HPDE6-E6E7 (cell line): ENCODE measurements around the gene GMCL2.
"Not testable (repeated sequence)": the region's sequence is repeated elsewhere in the genome, so short reads cannot be mapped to it uniquely, and the experiment has no call there.

Source experiments
- DNase-seq: peaks from one replicate; pipeline ENCODE4 v3.0.0; 2011; ENCODE audit warnings: missing footprints; ENCODE audit errors: extremely low spot score

The GMCL2 gene, protein sequence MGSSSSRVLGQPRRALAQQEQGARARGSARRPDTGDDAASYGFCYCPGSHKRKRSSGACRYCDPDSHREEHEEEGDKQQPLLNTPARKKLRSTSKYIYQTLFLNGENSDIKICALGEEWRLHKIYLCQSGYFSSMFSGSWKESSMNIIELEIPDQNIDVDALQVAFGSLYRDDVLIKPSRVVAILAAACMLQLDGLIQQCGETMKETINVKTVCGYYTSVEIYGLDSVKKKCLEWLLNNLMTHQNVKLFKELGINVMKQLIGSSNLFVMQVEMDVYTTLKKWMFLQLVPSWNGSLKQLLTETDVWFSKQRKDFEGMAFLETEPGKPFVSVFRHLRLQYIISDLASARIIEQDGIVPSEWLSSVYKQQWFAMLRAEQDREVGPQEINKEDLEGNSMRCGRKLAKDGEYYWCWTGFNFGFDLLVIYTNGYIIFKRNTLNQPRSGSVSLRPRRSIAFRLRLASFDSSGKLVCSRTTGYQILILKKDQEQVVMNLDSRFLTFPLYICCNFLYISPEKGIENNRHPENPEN

DNA sequence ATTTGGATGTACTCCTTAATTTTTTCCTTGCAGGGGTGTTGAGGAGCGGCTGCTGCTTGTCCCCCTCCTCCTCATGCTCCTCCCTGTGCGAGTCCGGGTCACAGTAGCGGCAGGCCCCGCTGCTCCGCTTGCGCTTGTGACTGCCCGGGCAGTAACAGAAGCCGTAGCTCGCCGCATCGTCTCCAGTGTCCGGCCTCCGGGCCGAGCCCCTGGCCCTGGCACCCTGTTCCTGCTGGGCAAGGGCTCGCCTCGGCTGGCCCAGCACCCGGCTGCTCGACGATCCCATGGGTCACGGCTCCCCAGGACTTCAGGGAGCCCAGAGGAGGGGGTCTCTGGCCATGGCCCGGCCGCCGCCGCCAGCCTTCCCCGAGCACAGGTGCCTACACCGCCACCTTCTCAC is at the start of gene GMCL2:
Gene GMCL2, minus strand, starts transcription at position 358 of the 400 bp plus-strand sequence. Its CDS starts 72 bp downstream, at position 286.
- DNase-seq: no peak

DNA sequence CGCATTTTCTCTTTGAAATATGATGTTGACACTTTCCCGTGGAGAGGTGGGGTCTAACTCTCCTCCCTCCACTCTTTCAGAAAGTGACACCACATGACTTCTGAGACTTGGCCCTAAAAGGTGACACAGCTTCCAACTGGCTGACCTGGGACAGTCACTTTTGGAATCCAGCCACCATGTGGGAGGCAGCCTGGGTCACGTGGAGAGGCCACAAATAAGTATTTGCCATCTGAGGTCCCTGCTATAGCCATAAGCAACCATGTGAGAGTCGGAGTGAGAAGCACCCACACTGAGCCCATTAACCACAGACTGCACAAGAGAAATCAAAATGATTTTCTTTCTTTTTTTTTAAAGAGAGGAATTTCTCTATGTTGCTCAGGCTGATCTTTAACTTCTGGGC is 49.5 kb upstream of the GMCL2 start:
- no peak for DNase-seq

DNA sequence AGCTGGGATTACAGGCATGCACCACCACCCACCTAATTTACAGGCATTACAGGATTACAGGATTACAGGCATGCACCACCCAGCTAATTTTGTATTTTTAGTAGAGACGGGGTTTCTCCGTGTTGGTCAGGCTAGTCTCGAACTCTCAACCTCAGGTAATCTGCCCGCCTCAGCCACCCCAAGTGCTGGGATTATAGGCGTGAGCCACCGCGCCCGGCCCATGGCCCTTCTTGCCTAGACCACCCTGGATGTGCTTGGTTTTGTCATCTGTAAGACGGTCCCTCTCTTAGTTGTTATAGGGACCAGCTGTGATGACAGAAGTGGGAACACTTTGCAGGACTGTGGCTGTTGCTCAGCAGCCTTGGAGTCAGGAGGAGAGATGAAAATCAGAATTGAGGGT is 49.0 kb upstream of the GMCL2 start:
- DNase-seq: no peak

DNA sequence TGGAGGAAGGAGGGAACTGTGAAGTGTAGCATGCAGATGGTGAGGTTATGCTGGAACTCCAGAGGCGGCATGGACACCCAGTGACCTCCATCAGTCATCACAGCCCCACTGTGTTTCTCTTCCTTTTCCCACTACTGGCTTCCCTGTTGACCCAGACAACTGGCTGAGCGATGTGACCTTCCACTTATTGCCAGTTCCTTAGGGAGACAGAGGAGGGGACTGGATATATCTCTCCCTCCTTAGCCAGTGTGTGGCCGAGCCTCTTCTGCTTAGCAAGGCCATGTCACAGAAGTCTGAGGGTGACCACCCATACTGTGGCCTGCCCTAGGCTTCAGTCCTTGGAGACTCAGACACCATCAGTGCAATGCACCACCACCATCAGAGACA is 48.4 kb upstream of the GMCL2 start:
- DNase-seq: no peak

DNA sequence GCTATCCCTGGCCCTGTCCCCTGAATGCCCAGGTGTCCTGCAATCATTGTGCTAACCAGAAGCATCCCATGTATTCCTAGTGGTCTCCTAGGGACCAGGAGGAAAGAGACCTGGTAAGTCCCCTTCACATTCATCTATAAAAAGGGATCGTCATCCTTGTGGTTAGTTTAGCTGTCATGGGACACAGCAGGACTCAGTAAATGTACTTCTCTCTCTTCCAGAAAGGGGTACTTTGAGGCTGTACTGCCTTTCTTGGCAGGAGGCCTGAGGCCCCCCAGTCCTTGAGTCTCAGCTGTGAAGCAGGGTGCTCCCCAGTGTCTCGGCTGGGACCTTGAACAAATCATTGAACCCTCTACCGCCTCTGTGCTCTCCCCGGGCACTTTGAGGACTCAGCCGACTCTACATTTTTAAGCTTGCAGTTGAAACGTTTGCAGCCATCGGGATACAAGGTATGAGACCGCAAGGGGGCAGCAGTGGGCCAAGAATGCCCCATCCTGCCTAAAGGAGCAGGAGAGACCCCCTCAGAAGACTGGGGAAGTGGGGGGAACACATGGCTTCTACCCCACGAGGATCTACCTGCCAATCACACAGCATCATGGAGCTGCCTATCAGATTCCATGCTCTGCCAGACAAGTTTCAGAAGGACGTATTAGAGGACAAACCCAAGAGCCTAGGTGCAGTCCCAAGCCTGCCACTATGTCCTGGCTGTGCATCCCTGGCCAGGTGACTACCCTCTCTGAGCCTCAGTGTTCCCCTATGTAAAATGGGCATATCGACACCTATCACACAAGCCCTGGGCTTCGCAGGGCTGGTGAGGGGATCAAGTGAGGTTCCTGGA is 47.8 kb upstream of the GMCL2 start:
- peak; percentile 73 for DNase-seq

DNA sequence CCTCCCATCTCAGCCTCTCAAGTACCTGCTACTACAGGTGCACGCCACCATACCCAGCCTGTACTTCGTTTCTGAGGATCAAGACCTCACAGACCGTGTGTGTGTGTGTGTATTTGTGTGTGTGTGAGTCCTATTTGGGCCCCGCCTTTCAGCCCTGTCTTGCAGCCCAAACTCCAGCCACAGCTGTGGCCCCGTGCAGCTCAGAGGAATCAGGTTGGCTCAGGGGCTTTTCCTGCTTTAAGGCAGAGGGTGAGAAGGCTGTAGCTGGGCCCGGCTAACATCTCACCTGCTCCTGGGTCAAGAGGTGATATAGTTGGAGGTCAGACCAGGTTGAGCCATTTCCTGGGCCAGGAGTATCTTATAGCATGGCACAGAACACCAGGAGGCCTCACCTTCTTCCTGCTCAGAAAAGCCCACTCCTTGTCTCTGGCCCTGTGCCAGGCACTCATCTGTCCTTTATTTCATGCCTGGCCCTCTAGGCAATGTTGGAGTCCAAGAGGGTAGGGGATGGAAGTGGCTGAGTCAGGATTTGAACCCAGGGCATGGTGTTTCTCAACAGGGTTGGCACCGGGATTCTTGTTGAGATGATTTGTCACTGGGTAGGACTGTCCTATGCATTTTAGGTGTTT is 47.1 kb upstream of the GMCL2 start:
- no peak for DNase-seq

DNA sequence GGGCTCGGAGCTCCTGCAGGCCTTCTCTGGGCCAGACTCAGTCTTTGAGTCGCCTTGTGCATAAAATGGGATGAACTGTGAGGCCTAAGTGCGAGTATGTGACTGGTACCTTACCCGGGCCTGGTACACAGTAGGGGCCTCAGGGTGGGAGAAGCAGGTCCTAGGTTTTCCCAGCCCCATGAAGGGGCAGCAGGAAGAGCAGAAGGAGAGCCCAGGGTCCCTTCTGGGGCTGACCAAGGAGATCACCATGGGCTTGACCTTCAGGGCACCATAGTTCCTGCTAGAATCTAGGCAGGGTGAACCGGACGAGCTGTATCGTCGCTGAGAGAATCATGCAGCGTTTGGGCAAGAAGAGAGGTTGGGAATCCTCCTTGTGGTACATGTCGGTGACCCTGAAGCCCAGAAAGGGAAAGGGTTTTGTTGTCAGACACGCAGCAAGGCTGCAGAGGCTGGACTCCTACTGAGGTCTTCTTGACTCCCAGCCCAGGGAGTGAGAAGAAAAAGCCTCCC is 45.8 kb upstream of the GMCL2 start:
- DNase-seq: no peak

DNA sequence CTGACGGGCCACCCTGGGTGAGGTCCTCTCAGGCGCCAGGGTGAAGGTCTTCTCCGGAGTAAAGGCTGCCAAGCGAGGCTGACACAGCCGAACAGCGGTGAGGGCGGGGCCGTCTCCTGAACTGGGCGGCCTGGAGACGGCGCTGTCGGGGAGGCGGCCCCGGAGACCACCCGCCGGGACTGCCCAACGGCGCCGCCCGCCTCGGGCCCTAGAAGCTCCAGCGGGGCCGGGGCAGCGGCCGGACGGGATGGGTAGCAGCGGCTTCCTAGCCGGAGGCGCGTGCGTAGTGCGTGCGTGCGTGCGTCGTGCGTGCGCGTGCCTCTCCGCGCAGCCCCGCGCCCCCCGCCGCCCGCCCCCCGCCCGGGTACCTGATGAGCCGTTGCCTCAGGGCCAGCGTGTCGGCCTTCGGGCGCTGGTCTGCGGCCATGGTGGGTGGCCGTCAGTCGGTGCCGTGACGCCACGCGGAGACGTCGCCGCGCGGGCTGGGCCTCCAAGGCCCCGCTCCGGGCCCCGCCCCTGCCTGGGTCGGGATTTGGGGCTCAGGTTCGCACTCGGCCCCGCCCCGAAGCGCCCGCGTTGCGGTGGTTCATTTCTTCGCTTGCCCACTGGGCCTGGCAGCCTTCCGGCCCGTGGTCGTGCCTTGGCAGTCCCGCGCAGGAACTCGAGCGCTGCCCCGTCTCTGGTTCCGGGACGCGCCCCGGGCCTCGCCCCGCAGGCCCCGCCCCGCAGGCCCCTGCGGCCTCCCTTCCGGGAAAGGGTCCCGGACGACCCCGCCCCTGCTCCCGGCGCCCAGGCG is 45.2 kb upstream of the GMCL2 start, which contains the start of gene PHYKPL:
Gene PHYKPL, minus strand, starts transcription at position 679 of the 796 bp plus-strand sequence. Its CDS starts 252 bp downstream, at position 427.
- peak; percentile 62 for DNase-seq

DNA sequence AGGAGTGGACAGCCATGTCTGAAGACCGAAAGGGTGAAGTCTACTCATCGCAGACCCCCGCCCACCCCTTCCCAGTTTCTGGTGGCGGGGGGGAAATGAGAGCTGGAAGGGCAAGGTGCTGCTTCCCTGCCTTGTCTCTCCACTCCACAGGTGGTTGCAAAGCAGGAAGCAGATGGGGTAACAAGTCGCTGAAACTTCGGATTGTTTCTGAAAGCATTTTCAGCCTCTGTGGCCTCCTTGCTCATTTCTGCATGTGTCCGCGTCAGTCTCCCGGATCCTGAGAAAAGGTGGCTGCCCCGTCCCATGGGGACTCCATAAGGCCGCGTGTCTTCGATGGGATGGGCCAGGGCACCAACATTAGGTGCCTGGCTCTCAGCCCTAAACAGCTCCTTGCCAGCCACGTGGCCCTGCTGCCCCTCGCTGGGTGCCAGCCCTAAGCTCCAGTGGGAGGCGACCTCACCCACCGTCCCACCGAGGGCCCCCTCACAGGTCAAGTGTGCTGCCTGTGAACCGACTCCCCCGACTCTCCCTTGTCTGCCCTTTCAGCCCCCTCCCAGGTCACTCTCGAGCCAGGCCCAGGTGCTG is 44.5 kb upstream of the GMCL2 start:
- no peak for DNase-seq

DNA sequence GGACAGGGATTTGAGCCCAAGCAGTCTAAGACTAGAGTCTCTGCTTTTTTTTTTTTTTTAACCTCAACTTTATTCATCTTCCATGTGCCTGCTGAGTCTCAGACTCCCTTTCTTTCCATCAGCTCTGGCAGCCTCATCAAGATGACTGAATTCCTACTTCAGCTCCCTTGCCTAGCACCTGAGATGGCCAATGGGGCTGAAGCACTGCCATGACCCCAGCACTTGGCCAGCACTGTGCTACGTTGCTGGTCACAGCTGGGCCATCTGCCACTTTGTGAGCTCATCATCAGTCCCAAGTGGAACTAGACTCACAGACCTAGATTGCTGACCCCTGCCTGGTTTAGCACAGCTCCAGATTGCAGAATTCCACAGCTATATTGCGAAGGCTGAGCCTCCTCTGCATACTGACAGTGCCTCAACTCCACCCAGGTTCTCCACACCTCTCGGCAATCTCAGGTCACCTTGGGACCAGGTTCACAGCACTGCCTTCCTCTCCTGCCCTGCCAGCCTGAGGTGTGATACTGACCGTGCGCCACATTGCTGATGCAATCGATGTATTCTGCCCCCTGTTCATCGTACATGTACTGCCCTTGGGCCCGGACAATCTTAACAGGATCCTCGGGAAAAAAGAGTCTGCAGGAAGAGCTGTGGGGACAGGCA is 43.8 kb upstream of the GMCL2 start:
- no peak for DNase-seq

DNA sequence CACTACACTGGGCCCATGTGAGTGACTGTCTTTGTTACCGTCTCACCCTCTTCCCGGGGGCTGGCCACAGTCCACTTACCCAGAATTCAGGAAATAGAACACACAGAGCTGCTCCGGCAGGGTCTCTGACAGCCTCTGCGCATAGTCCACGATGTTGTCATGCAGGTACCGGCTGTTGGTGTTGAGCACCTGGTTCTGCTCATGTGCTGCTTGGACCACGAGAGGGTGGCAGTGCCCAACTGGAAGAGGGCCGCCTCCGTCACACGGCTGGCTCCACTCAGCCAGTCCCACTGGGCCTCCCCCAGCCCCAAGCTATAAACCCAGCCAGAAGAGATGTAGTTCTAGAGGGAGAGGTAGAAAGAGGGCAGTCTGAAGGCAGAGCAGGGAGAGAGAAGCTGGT is 42.7 kb upstream of the GMCL2 start:
- no peak for DNase-seq

DNA sequence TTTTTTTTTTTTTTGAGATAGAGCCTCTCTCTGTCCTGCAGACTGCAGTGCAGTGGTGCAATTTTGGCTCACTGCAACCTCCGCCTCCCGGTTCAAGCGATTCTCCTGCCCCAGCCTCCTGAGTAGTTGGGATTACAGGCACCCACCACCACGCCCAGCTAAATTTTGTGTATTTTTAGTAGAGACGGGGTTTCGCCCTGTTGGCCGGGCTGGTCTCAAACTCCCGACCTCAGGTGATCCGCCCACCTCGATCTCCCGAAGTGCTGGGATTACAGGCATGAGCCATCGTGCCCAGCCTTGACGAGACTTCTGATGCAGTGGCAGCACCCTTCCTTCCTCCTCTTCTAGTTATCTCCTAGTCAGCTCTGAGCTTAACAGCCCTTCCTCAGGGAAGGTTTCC is 41.9 kb upstream of the GMCL2 start:
- not testable (repeated sequence) for DNase-seq

DNA sequence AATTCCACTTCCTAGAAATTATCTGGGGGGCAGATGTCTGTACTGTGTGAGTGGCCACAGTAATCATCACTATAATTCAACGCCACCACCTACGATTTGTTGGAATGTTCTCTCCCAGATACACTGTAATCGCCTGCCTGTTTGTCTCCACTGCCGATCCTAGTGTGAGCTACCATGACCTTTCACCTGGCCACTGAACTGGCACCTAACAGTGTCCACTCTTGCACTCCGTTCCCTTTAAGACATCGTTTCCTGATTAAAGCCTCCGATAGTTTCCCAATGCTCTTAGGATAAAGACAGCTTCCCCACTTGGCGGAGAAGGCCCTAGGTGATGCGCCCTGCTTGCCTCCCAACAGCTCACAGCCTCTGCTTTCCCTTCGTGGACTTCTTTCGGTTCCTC is 41.4 kb upstream of the GMCL2 start:
- no peak for DNase-seq

DNA sequence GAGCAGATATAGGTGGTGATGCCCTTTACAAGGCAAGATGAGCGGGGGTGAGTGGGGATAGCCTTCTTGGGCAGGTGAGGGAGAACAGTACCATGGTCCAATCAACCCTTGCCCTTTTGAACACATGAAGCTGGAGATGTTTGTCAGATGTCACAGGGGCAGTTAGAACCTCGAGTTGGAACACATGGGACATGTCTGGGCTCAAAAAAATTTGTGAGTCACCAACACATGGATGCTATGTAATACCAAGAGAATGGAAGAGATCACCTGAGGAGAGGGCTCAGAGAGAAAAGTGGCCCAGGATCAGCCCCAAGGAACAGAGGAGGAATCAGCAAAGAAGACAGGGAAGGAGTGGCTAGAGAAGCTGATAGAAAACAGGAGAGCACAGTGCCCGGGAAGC is 40.8 kb upstream of the GMCL2 start:
- no peak for DNase-seq

DNA sequence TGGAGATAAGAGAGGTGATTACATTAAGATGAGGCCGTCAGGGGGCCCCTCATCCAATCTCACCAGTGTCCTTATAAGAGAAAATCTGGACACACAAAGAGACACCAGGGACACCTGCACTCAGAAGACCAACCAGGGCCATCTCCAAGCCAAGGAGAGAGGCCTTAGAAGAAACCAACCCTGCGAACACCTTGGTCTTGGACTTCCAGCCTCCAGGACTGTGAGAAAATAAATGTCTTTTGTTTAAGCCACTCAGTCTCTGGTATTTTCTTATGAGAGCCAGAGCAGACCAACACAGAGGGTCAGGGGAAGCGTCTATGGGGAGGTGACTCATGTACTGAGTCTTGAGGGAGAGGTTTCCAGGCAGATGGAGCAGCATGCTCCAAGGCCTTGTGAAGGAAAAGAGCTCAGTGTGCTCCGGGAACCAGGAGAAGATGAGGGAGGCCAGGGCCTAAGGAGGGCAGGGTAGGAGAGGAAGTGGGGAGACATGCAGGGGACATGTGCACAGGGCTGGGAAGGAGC is 40.0 kb upstream of the GMCL2 start:
- no peak for DNase-seq

DNA sequence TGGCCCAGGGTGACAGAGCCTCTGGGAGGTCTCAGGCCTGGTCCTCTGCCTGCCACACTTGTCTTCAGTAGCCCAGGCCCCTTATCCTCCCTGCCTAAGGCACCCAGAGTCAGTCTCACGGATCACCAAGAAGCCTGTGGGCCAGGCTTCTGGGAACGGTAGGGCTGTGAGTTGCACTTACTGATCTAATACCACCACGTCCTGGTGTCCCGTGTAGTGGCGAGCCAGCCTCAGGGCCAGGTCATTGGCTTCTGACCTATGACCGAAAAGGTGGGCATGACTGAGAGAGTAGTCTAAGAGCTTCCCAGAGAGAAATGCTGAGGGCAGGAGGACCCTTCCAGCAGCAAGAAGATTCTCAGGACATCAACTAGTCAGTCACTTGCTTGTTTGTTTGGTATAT is 38.0 kb upstream of the GMCL2 start:
- no peak for DNase-seq

DNA sequence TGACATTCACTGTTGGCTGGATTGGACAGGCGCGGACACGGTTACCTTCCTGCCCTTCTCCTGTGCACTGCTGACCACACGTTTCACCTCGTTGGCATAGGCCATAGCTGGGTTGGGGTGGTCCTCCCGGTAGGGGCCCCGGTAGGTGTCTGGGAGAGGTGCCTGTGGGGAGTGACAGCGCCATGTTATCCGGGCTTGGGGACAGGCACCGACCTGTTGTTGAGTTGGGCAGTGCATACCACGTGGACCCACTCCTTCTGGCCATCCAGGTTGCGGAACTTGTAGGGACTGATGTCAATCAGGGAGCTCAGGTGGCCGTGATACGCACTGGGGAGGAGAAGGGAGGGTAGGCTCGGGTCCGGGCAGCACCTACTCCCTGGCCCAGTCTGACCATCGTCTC is 37.2 kb upstream of the GMCL2 start:
- no peak for DNase-seq

DNA sequence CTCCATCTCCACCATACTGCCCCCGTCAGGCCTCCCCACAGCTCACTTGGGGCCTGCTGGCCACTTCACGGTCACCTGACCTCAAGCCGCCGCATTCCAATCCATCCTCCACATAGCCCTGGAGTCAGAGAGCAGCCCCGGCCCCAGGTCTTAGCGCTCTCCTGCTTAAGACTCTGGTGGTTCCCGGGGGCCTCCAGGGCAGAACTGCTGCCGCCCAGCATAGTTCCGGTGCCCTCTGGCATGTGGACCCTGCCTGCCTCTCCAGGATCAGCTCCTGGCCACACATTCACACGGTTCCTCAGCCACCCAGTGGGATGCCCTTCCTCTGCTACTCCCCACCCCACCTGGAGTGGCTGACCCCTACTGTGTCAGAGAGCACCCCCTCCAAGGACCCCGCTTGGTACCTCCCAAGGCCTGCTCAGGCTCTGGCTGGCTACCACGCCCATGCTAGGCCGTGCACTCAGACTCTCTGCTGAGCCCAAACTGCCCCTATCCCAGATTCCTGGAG is 36.7 kb upstream of the GMCL2 start:
- no peak for DNase-seq

DNA sequence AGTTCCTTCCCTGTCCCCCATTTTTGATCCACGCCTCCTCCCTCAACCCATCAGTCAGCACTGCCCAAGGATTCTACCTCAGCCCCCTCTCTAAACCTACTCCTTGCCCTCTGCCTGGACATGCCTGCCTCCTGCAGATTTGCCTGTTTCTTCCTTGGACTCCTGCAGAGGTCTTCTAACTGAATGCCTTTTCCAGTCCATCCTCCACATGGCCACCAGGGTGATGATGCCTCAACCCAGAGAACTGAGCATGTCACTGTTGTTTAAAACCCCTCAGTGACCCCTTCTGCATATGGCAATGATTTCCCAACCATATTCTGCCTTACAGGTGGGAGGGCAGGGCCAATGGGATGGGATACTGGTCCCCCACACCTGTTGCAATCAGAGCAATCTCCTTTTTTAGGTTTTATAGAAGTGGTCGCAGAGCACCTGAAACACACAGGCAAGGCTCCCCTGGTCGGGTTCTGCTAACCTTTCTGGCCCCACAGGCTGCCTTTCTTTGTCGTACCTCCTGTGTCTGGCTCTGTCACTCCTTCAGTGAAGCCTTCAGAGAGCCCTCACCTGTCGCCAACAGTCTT is 36.1 kb upstream of the GMCL2 start:
- no peak for DNase-seq
